Peyer's patch (tissue), 4 donors: Measurements from ENCODE around the gene WAPL.

ENCODE experiments used
- CTCF ChIP-seq, 6 experiments: fragments of 450-650 bp in 4 of 6; fragments of 200-600 bp in 2 of 6; sonication (generic) in 1 of 6; IDR thresholded peaks; one replicate each; pipeline ENCODE4 v1.5.1; 2017 to 2019; ENCODE audit warnings: antibody characterized with exemption in 6 of 6, mild to moderate bottlenecking in 3 of 6, moderate library complexity in 1 of 6
- POLR2A ChIP-seq, 2 donors: fragments of 450-650 bp; IDR thresholded peaks; one replicate each; pipeline ENCODE4 v1.5.1; 2017; ENCODE audit warnings: antibody characterized with exemption in 2 of 2, mild to moderate bottlenecking in 2 of 2, moderate library complexity in 2 of 2

DNA sequence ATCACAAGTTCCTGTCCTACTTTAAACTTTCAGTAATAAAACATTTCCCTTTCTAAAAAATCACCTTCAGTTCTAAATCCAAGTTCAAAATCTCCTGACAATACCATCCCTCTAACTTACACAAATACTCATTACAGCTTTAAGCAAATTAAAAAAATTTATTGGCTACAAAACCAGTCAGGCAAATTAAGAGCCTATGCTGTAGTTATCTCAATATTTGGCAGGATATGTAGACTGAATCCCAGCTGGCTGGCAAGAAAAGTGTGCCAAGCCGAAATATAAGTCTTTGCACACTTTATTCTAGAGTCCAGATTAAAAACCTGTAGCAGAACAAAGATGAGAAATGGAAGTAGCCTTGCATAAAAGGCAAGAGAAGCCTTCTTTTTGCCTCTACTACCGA lies 9.5 kb downstream of the WAPL start:
- TF ChIP-seq CTCF (IDR thresholded peaks at IDR 0.05): no peak
- no peak for TF ChIP-seq POLR2A (IDR thresholded peaks at IDR 0.05)
